ENCODE data around the gene KCNIP3.
"Not testable (repeated sequence)": the region's sequence is repeated elsewhere in the genome, so short reads cannot be mapped to it uniquely, and the experiment has no call there.

Gene KCNIP3

DNA sequence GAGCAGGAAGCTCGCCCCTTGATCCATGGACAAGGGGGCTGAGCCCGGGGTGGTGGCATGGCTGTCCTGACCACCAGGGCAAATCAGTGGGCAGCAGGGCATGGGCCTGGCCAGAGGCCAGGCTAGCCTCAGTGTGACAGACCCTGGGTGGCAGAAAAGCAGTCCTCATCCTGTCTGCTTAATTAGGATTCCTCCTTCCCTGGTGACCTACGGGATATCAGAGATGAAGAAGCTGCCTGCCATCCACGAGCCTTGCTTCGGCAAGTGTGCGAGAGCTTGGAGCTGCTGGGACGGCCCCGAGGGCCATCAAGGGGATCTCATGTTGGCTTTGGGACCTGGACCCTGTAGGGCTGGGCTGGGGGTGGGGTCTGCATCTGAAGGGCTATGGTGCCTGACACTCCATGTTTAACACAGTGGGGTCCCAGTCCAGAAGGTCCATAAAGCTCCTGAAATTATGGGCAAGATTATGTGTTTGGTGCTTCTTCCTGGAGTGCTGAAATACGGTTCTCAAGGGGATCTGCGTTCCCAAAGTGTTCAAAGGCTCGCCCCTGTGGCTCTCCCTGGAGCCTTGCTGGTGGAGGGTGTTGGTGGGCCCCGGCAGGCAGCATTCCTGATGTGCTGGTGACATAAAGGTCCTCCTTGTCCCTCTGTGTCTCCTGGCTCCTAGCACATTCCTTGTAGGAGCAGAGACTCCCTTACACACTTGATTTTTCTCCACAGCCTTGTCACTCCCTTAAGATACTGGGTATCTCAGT is 52.6 kb downstream of the KCNIP3 start:
- DNase-seq = no peak

DNA sequence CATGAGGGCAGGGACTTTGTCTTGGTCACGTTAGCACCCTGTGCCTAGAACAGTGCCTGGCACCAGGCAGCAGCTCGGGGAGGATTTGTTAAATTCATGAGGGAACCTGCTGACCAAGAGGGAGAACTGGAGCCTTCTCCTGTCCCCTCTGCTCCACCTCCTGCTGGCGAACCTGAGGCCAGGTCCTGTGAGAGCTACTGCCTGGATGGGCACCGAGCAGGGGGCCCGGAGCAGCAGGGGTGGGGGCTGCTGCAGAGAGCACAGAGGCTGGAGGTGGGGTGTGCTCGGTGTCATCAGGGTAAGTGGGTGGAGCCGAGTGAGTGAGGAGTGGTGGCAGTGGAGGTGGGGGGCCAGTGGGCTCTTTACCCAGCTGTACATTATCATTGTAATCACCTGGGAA is 53.2 kb downstream of the KCNIP3 start:
- no peak for DNase-seq

DNA sequence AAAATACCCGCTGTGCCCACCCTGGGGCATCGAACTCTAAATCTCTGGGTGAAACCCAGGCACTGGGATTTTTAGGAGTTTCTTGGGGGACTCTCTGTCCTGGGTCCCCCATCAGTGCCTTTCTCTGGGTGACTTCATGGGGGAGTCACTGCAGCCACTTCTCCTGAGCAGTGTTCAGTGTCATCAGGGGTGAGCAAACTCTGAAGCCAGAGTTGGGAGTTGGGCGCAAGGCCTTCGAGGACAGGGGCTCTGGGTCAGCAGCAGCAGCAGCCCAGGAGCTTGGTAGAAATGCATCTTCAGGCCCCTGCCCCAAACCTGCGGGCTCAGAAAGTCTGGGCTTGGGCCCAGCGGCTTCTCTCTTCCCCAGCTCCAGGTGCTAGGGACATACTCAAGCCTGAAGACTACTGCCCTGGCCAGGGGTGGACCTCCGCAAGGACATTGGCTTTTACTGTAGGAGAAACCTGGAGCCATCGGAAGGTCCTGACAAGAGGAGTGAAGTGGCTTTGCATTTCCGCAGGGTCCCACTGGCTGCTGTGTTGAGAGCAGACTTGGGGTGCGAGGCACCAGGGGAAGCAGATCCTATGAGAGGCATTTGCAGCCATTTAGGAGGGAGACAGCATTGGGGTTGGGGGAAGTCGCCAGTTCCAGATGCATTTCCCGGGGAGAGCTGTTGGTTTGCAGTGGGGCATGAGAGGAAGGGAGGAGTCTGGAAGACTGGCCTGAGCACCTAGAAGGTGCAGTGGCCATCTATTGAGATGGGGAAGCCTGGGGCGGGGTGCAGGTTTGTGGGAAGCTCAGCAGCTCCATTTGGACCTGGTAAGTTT is 53.8 kb downstream of the KCNIP3 start:
- DNase-seq = no peak

DNA sequence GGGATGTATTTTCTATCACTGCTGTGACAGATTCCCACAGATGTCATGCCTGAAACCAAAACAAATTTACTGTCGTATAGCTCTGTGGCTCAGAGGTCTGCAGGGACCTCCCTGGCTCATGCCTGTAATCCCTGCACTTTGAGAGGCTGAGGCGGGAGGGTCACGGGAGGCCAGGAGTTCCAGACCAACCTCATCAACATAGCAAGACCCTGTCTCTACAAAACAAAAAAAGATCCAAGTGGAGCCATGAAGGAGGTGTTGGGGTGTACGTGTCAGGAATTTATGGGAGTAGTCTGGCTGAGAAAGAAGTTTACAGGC is 54.4 kb downstream of the KCNIP3 start:
- no peak for DNase-seq

DNA sequence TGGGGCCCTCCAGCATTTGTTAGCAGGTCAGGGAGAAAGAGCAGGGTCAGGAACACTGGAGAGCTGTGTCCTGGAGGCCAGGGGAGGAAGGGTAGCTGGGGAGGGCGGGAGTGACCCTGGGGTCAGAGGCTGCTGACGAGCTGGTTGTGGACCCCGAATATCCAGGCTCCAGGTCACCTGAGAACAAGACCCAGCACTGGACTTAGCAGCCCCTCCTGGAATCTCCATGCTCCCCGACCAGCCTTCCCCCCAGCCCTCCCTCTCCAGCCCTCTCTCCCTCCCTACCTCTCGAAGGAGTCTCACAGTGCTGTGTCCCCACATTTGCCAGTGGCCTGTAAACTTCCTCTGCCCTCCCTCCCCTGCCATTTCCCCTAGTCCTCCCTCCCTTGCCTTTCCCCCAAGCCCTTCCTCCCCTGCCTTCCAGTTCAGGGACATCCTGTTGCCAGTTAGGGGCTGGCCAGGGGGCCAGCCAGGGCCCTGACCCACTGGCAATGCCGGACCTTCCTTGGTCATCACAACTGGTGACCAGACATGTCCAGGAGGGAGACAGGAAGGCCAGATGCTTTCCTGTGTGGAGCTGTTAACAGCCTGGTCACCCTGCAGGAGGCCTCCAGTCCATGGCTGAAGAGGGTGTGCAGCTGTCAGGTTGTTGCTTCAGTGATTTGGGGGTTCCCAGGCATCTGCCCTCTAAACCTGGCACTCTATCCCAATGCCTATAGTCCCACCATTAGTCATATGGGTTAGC is 55.3 kb downstream of the KCNIP3 start:
- no peak for DNase-seq

DNA sequence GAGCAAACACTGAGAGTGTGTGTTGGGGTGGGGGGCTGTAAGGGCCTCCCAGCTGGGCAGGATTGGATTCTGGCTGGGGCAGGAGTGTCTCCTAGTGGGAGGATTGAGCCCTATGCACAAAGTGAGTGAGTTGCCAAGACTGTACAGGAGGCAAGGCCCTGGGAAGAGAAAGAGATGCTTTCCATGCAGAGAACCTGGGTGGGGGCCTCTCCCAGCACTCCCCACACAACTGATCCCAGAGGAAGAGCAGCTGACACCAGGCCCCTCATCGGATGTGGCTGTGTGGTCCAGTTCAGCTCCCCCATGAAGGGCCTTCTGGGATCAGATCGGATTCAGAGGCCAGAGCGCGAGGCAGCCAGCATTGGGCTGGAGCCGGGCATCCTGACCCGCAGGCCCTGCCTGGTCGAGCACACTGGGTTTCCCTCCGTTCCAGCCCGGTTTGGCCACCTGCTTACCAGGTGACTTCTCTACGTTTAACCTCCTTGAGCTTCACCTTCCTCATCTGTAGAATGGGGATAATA is 56.0 kb downstream of the KCNIP3 start:
- no peak for DNase-seq

DNA sequence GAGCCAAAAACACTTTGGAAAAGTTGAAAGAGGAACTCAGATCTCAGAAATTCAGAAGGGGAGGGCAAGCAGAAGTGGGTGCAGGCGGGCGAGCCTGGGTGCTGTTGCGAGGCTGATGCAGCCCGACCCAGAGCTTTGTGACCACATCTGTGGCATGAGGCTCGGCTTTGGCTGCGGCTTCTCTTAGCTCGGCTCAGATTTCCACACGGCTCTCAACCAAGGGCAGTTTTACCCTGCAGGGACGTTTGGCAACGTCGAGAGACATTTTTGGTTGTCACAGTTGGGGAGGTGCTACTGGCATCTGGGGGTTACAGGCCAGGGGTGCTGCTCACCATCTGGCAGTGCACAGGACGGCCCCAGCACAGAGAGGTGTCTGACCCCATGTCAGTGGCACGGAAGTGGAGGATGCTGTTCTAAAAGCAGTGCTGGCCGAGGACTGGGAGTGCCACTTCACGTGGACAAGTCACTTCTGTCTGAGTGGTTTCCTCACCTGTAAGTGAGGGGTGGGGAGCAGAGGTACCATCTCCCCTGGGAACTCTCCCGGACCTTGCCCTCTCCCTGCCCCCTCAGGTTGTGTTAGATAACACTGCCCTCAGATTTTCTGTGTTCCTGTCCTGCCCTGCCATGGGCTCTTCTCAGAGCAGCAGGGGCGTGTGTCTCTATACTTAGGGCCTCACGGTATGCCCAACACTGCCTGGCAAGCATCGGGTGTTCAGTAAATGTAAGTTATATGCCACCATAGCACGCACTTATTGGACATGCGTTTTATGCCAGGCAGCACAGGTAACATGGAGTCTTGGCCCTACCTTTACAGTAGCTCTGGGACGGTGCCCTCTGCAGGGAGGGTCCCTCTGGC is 56.7 kb downstream of the KCNIP3 start:
- DNase-seq = no peak

DNA sequence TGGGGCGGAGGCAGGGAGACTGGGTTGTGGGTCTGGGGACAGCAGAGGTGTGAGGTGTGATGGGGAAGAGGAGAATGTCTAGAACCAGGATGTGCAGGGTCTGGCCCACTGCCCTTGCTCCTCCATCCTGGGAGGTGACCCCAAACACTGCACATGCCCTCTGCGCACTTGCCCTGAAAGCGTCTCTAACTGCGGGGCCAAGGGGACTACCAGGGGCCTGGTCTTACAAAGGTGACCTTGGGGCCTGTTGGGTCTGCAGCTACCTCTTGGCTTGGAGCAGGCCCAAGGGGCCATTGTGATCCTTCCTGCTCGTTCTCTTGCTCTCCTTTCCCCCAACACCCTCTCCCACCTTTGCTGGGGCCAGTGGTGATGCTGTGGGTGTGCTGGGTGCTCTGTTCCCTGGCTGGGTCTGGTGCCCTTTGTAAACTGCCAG is 57.3 kb downstream of the KCNIP3 start:
- no peak for DNase-seq

DNA sequence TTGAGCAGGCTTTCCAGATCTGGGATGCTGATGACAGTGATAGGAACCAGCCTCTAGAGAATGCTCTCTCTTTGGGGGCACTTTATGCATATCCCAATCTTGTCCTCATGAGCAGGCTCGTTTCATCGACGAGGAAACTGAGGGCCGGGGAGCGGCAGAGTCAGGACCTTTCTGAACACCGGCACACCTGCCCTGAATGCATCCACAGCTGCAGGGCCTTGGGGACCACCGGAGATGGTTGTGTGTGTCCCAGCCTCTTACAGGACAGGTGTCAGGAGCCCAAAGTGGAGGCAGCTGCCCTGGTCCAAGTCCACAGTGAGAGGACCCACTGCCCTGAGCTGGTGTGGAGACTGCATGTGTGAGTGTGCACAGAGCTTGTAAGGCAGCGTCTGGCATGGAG is 57.8 kb downstream of the KCNIP3 start:
- DNase-seq = no peak

DNA sequence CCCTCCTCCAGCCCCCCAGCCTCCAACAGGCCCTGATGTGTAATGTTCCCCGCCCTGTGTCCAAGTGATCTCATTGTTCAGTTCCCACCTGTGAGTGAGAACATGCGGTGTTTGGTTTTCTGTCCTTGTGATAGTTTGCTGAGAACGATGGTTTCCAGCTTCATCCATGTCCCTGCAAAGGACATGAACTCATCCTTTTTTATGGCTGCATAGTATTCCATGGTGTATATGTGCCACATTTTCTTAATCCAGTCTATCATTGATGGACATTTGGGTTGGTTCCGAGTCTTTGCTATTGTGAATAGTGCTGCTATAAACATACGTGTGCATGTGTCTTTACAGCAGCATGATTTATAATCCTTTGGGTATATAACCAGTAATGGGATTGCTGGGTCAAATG is 58.3 kb downstream of the KCNIP3 start:
- DNase-seq = not testable (repeated sequence)

DNA sequence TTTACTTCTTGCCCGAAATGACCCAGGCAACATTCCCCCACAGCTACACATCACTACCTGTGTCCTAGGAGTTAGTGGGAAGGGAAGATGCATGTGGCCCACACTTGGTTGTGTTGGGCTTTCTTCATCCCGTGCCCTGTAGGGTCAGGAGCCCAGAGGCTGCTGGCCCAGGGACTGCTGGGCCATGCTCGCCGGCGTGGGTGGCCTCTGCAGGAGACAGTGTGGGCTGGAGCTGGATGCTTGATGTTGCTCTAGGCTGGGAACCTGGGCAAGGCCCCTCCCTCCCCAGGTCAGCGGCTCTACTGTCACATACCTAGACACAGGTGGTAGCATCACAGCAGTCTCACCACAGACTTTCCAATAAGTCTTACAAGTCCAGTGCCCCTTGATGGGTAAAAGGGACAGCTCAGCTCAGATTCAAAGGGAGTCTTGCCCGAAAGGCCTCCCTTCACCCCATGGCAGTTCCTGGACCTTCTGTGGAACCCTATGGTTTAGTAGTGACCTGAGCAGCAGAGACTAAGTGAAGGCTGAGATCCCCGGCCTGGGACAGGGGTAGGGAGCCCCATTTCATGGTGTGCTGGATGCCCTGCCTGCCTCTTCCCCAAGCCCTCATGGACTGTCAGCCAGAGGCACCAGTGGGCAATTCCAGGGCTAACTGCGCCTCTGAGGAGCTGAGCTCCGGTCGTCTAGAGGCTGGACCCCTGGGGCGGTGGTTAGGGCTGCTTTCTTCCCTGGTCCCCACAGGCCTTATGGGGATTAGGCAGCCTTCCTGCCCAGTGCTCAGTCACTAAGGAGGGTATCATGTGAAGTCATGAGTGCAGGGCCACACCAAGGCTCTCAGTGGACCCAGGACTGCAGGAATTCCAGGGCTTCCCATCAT is 59.9 kb downstream of the KCNIP3 start:
- no peak for DNase-seq

DNA sequence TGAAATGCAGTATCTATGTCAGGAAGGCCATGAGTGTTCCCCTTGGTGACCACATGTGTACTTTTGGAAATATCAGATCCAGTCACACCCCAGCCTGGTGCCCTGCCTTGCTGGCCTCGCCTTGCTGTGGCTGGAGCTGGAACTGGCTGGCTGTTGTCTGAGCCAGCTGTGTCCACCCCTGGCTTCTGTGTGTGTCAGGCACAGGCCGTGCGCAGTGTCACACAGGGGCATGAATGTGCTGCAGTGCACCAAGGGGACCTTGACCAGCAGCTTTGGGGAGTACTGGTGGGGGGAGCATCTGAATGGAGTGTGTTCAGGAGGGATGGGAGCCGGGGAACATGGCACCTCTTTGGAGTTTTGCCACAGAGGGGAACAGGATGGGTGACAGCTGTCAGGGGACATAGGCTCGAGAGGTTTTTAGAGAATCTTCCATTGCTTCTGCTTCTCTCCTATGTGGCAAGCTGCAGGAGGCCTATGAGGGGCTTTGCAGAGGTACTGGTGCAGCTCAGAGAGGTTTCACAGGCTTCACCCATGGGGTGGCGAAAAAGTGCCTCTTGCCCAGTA is 60.7 kb downstream of the KCNIP3 start:
- DNase-seq = no peak

DNA sequence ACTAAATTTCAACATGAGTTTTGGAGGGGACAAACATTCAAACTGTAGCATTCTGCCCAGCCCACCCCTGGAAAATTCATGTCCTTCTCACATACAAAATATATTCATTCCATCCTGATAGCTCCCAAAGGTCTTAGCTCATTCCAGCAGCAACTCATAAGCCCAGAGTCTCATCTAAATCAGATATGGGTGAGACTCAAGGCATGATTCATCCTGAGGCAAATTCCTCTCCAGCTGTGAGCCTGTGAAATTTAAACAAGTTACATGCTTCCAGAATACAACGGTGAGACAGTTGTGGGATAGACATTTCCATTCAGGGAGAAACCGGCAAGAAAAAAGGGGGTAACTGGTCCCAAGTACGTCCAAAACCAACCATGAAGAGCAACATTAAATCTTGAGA is 61.9 kb downstream of the KCNIP3 start:
- no peak for DNase-seq

DNA sequence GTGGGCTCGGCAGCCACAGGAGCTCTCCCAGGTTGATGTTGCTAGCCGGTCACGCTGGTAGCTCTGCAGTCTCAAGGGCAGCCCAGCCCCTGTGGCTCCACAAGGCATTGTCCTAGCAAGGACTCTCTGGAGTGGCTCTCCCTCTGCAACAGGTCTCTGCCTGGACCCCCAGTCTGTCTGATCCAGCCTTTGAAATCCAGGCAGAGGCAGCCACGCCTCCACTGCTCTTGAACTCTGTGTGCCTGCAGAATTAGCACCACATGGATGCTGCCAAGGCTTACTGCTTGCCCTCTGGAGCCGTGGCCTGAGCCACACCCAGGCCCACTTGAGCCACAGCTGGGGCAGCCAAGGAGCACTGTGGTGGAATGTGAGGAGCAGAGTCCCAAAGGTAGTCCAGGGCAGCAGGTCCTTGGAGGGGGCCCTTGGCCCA is 62.4 kb downstream of the KCNIP3 start:
- DNase-seq = no peak

DNA sequence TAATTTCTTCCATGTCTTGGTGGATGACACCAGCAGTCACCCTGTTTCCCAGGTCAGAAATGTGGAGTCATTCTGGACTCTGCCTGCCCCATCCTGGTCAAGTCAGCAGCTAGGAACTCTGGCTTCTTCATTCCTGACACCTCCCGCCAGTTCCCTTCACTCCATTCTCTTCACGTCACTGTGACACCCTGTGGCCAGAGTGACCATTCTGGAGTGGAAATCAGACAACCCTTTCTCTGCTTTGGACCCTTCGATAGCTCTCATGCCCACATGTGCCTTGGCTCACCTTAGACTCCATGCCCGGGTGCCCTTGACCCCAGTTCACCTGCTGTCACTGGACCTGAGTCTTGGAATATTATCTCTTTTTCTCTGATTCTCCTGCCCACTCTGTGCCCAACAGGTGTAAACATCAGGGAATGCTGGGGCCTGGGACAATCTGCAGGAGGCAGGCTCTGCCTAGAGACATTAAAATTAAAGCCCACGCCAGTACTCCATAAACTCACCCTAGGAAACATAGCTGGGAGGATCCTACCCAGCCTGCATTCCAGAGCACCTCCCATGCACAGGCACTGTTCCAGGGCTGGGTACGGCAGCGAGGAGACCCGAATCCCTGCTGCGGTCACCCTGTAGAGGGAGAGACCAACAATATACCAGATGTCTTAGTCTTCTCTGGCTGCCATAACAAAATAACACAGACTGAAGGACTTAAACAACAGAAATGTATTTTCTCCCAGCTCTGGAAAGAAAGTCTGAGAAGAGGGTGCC is 64.3 kb downstream of the KCNIP3 start:
- no peak for DNase-seq

DNA sequence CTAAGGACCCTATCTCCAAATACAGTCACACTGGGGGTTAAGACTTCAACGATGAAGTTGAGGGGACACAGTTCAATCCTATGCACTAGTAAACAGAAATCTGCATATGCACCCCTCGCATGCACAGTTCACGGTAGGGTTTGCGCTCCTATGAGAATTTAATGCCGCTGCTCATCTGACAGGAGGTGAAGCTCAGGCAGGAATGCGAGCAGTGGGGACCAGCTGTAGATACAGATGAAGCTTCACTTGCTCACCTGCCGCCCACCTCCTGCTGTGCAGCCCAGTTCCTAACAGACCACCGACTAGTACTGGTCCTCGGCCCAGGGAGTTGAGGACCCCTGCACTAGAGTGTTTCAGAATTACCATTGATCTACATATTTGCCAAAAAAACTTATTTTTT is 65.3 kb downstream of the KCNIP3 start:
- DNase-seq = no peak

DNA sequence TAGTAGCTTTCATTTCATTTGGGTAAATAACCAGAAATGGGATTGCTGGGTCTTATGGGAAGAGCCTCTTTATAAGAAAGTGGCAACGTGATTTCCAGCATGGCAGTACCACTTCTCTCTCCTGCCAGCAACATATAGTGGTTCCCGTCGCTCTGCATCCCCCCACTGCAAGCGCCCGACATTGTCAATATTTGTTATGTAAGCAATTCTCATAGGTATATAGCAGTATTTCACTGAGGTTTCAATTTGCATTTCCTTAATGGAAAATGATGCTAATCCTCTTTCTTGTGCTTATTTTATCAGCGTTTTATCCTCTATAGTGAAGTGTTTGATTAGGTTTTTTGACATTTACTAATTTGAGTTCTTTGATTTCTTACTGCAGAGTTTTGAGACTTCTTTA is 69.4 kb downstream of the KCNIP3 start:
- DNase-seq = no peak

DNA sequence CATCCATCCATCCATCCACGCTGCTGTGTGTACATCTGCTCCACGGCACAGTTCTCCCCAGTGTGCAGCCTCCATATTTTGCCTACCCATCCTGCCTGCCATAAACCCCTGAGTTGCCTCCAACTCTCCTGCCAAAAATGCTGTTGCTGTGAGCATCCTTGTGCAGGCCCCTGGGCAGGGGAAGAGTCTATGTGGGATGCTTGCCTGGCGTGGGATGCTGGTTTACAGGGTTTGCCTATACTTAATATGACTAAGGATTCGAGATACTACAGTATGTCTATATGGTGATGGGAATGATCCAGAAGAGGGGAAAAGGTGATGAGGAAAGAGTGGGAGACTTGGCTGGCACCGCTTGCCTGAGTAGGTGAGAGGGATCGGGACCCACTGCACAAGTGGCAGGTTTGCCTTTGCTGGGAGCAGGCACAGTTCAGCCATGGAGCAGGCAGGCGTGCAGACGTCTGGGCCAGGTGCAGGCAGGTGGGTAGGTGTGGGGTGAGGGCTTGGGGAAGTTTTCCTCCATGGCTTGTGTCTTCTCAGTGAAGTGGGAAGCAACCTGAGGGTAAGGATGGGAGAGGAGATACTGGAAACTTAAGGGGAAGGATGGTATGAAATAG is 75.2 kb downstream of the KCNIP3 start:
- no peak for DNase-seq

DNA sequence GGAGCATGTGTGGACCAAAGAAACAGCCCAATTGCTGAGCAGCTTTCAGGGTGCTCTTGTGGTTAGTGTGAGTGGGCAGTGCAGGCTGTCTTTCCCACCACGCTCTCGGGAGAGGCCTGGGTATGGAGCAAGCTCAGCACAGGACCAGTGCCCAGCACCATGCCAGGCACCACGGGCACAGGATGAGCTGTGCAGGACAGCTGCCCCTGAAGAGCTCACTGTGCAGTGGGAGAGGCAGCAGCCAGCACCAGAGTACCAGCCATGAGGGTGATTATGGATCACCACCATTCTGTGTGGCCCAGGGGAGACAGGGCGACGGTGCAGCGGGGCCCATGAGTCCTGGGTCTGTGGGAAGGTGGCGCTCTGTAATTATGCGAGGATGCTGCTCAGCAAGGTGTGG is 75.7 kb downstream of the KCNIP3 start:
- DNase-seq = no peak

DNA sequence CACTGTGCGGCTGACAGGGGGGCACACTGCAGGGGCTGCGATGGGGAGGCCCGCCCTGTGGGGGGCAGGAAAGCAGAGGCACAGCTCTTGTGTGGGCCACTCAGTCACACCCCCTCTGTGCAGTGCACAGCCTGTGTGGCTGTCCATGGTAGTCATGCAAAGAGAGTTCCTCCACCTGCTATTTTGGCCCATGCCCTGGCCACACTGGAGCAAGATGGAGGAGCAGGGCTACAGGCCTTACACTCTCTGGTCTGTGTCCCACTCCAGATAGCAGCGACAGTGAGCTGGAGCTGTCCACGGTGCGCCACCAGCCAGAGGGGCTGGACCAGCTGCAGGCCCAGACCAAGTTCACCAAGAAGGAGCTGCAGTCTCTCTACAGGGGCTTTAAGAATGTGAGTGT is 76.9 kb downstream of the KCNIP3 start:
- DNase-seq = no peak
